GM12878 (cell line): ENCODE results near the gene ASTN1. TPM values are rescaled to one million over a fixed set of nuclear protein-coding genes. Genes with fewer than 3 reads are reported as not detected.

Source experiments
- ATAC-seq: fragments of 200-7000 bp; cut with Tn5 transposase; 3 replicates; pipeline ENCODE4 v1.9.1; 2020; ENCODE audit warnings: mild to moderate bottlenecking, moderate library complexity
- BruUV-seq: library from RNA; stranded (reverse); fragments of 400-500 nt; replicated peaks from 2 replicates; lab custom pipeline; 2021; lab: Mats Ljungman, UMichigan
- CTCF ChIA-PET: fragments of 300-600 bp; sonication (Branson Sonifier 250); formaldehyde crosslinking; extraction: SDS; loops from one replicate; lab custom pipeline; 2021; ENCODE audit warnings: inconsistent platforms; lab: Yijun Ruan, JAX
- POLR2A ChIA-PET: fragments of 350-600 bp; formaldehyde crosslinking; extraction: SDS; loops from one replicate; lab custom pipeline; 2021; ENCODE audit warnings: inconsistent platforms; lab: Charles Lee
- RAD21 ChIA-PET: fragments of 300-600 bp; sonication (Branson Sonifier 250); formaldehyde crosslinking; loops from one replicate; lab custom pipeline; 2023; ENCODE audit warnings: antibody characterized with exemption; ENCODE audit not compliant: unreplicated experiment; lab: Charles Lee
- SMC1A ChIA-PET: fragments of 300-600 bp; sonication (Branson Sonifier 250); formaldehyde crosslinking; loops from one replicate; lab custom pipeline; 2023; ENCODE audit not compliant: unreplicated experiment, uncharacterized antibody; lab: Charles Lee
- DNase-seq: peaks from one replicate; pipeline ENCODE4 v3.0.0-alpha.2; 2011; ENCODE audit warnings: low read depth, low spot score
- FAIRE-seq: peaks from 3 replicates; lab custom pipeline; 2011; peaks lifted over from hg19 to GRCh38; lab: Jason Lieb, UNC
- H2AFZ ChIP-seq: 2 replicates; pipeline ENCODE4 v1.6.0; 2011; ENCODE audit warnings: low read depth, low read length, control low read depth; ENCODE audit not compliant: control insufficient read depth
- H3K27ac ChIP-seq: 2 replicates; pipeline ENCODE4 v1.5.1; 2011; ENCODE audit warnings: control low read depth; ENCODE audit not compliant: control insufficient read depth, insufficient read depth
- H3K27me3 ChIP-seq, 2 experiments: replicated peaks in 1 of 2; 2 replicates each; pipeline versions ENCODE4 v1.6.0 to v1.6.1; 2011; ENCODE audit warnings: low read length in 1 of 2; ENCODE audit not compliant: control insufficient read depth in 2 of 2, insufficient read depth in 2 of 2
- H3K36me3 ChIP-seq, 2 experiments: 2 replicates each; pipeline ENCODE4 v1.5.1; 2011; ENCODE audit warnings: low read length in 1 of 2; ENCODE audit not compliant: control insufficient read depth in 2 of 2, insufficient read depth in 2 of 2
- H3K4me1 ChIP-seq: 2 replicates; pipeline ENCODE4 v1.6.1; 2011; ENCODE audit warnings: mild to moderate bottlenecking, low read length, moderate library complexity, mixed read lengths; ENCODE audit not compliant: control insufficient read depth, insufficient read depth
- H3K4me2 ChIP-seq: 2 replicates; pipeline ENCODE4 v1.6.0; 2011; ENCODE audit warnings: control low read depth; ENCODE audit not compliant: control insufficient read depth, insufficient read depth
- H3K4me3 ChIP-seq: fragments of 200-600 bp; sonication (generic); 2 replicates; pipeline ENCODE4 v1.5.1; 2016
- H3K79me2 ChIP-seq: 2 replicates; pipeline ENCODE4 v1.6.0; 2011; ENCODE audit warnings: low read length; ENCODE audit not compliant: control insufficient read depth, insufficient read depth
- H3K9ac ChIP-seq: 2 replicates; pipeline ENCODE4 v1.8.0; 2011; ENCODE audit warnings: low read length, control low read depth, mixed read lengths; ENCODE audit not compliant: control insufficient read depth, insufficient read depth
- H3K9me3 ChIP-seq: replicated peaks from 3 replicates; pipeline ENCODE4 v1.5.1; 2011; ENCODE audit warnings: mild to moderate bottlenecking, low read length; ENCODE audit not compliant: control insufficient read depth, insufficient read depth
- H4K20me1 ChIP-seq: 2 replicates; pipeline ENCODE4 v1.6.0; 2011; ENCODE audit not compliant: control insufficient read depth, insufficient read depth
- MEF2A ChIP-seq: IDR thresholded peaks from 2 replicates; pipeline ENCODE4 v1.6.1; 2011; ENCODE audit warnings: low read depth, mild to moderate bottlenecking, low read length, moderate library complexity; ENCODE audit not compliant: insufficient read depth
- NFYB ChIP-seq: IDR thresholded peaks from 2 replicates; pipeline ENCODE4 v1.6.1; 2011; ENCODE audit warnings: low read depth, mild to moderate bottlenecking, low read length, improper control_type of control experiment, moderate library complexity; ENCODE audit not compliant: insufficient read depth
- SUPT20H ChIP-seq: IDR thresholded peaks from 2 replicates; pipeline ENCODE4 v1.6.1; 2011; ENCODE audit warnings: low read depth, mild to moderate bottlenecking, low read length, moderate library complexity, borderline replicate concordance; ENCODE audit not compliant: control insufficient read depth
- TCF12 ChIP-seq: IDR thresholded peaks from 2 replicates; pipeline ENCODE4 v1.6.1; 2011; ENCODE audit warnings: low read depth, mild to moderate bottlenecking, low read length
- YBX1 ChIP-seq: fragments of 450-650 bp; IDR thresholded peaks from 2 replicates; pipeline ENCODE4 v1.6.1; 2016; ENCODE audit warnings: antibody characterized with exemption
- WGBS: methylation state at CpG from one replicate; pipeline ENCODE4 v1.1.6; 2016; ENCODE audit warnings: low lambda C conversion rate; ENCODE audit not compliant: insufficient replicate concordance, insufficient coverage; ENCODE audit errors: missing lambda C conversion rate; 5-methylcytosine and 5-hydroxymethylcytosine counted together
- in situ Hi-C: fragments of 300-500 bp; cut with MboI; formaldehyde crosslinking; loops from 9 replicates; pipeline ENCODE4 v1.14.3; 2018; ENCODE audit warnings: mixed read lengths
- intact Hi-C: fragments of 100-400 bp; cut with micrococcal nuclease; formaldehyde crosslinking; loops from one replicate; pipeline ENCODE4 v1.14.2; 2022; ENCODE audit not compliant: unreplicated experiment
- polyA plus RNA-seq, 11 experiments: library from polyadenylated mRNA; depleted of rRNA in 4 of 11; unstranded in 6 of 11; stranded (reverse) in 5 of 11; fragments of >200 nt; fragmentation: Nextera tagmentation in 4 of 11; fragmentation: Illumina TruSeq in 1 of 11; extraction: Ambion mirVana in 4 of 11; extraction: Trizol in 1 of 11; gene quantifications; 1 replicate in 1 of 11; 2 replicates in 10 of 11; pipeline versions ENCODE4 v1.2.1 to v1.2.3, GENCODE V29; 2011 to 2016; ENCODE audit warnings: inconsistent platforms in 2 of 11, missing spikeins in 2 of 11, low read depth in 1 of 11
- total RNA-seq, 4 experiments: library from RNA; depleted of rRNA in 3 of 4; stranded (reverse); fragments of >200 nt in 3 of 4; fragmentation: Illumina TruSeq in 1 of 4; extraction: Trizol in 1 of 4; gene quantifications; 2 replicates each; pipeline versions ENCODE4 v1.2.1 to v1.2.3, GENCODE V29; 2013 to 2021
- TF ChIP-seq, protein P1 (sequence below): fragments of 450-650 bp; IDR thresholded peaks from 2 replicates; pipeline ENCODE4 v1.6.1; 2016; ENCODE audit warnings: mild to moderate bottlenecking

Gene ASTN1
- total and polyA plus RNA-seq, 10 of the 15 experiments (the other 5 are each of a cell fraction or from before 2014, with no cell fraction given) = 0.04 TPM; not detected in 9

DNA sequence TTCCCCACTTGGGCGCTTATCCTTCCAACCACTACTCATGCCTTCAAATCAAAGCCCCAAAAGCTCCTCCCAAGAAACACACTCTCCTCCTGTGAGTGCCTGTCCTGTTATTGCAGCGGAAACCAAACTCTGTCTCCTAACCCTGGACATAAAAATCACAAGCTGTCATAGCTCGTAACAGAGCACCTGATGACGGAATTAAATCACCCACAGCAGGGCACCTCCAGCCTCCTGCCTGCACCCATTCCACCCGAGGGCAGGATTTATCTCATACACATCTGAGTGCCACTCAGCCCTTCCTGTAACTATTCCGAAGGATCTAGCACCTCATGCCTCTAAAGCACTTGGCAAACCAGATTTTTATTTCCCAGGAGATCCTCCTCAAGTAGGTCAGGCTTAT, 100.9 kb downstream of the ASTN1 start:
- POLR2A ChIA-PET = no interaction called here

DNA sequence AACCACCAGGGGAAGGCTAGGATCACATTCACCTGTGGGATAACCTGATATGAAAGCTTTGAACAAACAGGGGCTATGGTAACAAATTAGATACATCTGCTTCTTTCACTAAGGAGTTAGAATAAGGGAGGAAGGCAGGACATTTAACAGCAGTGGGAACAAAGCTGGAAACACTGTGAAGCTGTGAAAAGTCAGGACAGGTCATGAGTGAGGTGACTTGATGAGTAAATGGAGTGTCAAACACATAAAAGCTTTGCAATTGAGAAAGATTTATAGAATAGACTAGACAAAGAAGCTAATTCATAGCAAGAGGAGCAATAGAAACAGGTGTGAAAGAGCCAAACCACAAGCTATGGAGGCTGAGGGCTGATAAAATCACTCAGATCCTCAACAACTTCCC, 110.0 kb downstream of the ASTN1 start:
- POLR2A ChIA-PET = no interaction called here
- no peaks in the 10 kb centered on the region for H3K36me3 ChIP-seq

More for the DNA sequence above, 100.9 kb downstream of the ASTN1 start:
- in situ Hi-C loops (no loop called here), intact Hi-C loops (no loop called here)
- Histone ChIP-seq H3K4me2 (no peak overlapping the region), H3K4me1 (no peaks in the 10 kb centered on the region), H3K9me3 (no peaks in the 10 kb centered on the region), H3K79me2 (no peaks in the 10 kb centered on the region), H4K20me1 (no peaks in the 10 kb centered on the region), H3K36me3 (no peaks in the 10 kb centered on the region), H3K9ac (no peak overlapping the region), H2AFZ (no peak overlapping the region), H3K4me3 (no peak overlapping the region), H3K27ac (no peak overlapping the region), H3K27me3 (no peaks in the 10 kb centered on the region; a peak in 1 of 4 replicates)
- ChIA-PET CTCF (no interaction called here), SMC1A (no interaction called here), RAD21 (no interaction called here)
- ATAC-seq (no peak), FAIRE-seq (no peak), DNase-seq (no peak)
- WGBS = 19% methylated on average over 6 of the region's 6 CpGs
- TF ChIP-seq, protein P1, sequence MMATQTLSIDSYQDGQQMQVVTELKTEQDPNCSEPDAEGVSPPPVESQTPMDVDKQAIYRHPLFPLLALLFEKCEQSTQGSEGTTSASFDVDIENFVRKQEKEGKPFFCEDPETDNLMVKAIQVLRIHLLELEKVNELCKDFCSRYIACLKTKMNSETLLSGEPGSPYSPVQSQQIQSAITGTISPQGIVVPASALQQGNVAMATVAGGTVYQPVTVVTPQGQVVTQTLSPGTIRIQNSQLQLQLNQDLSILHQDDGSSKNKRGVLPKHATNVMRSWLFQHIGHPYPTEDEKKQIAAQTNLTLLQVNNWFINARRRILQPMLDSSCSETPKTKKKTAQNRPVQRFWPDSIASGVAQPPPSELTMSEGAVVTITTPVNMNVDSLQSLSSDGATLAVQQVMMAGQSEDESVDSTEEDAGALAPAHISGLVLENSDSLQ = no peak
- no TSS peak for BruUV-seq

More for the DNA sequence above, 110.0 kb downstream of the ASTN1 start:
- RAD21 ChIA-PET = no interaction called here
- no peak for TF ChIP-seq SUPT20H
- no peak for TF ChIP-seq MEF2A
- TF ChIP-seq NFYB = no peak
- TF ChIP-seq, protein P1 = no peak
- no peak for TF ChIP-seq YBX1
- TF ChIP-seq TCF12 = no peak
- TF ChIP-seq, all 136 proteins: peak for 0
- Histone ChIP-seq H3K4me3 (no peak overlapping the region), H3K27ac (no peak overlapping the region), H3K27me3 (no peaks in the 10 kb centered on the region), H3K4me2 (no peak overlapping the region), H3K4me1 (no peaks in the 10 kb centered on the region), H3K79me2 (no peaks in the 10 kb centered on the region), H4K20me1 (no peaks in the 10 kb centered on the region), H2AFZ (no peak overlapping the region), H3K9ac (no peak overlapping the region), H3K9me3 (no peaks in the 10 kb centered on the region)
- no peak for ATAC-seq
- no TSS peak for BruUV-seq
- in situ Hi-C loops (no loop called here), intact Hi-C loops (no loop called here)
- ChIA-PET CTCF (interaction anchor here (1.7 kb wide), 1 partner anchor 14 kb away, joined by 4 read pairs; no protein-coding TSS in a partner anchor), SMC1A (interaction anchor here (0.6 kb wide), 1 partner anchor 168 kb away, joined by 3 read pairs; no protein-coding TSS in a partner anchor)
- DNase-seq = no peak
- FAIRE-seq = no peak
